Measurements from ENCODE around the gene MINDY3.

- TF ChIP-seq CTCF (optimal IDR thresholded peaks at IDR 0.05 in 1 of 3, IDR thresholded peaks at IDR 0.05 in 1 of 3, conservative IDR thresholded peaks at IDR 0.05 in 1 of 3; ENCODE audit: extremely low read depth in 1 of 3, insufficient read depth in 2 of 3, low read length in 3 of 3) (no peak), EZH2 (IDR thresholded peaks at IDR 0.05; ENCODE audit: low read length) (no peak)
Observed at GRCh38 chr10:15856328-15857015, 3.8 kb downstream of the MINDY3 start.

Measured in keratinocyte (primary cell).